RWPE2 (cell line): ENCODE results near the gene PRELID3B.

Source experiments
- ATAC-seq: fragments of 200-7000 bp; cut with Tn5 transposase; 3 replicates; pipeline ENCODE4 v1.9.1; 2021; ENCODE audit warnings: low read depth
- DNase-seq: peaks from one replicate; pipeline ENCODE4 v3.0.0-alpha.2; 2020; ENCODE audit warnings: low spot score
- H3K27ac ChIP-seq: fragments of 450-650 bp; 2 replicates; pipeline ENCODE4 v1.5.1; 2017; ENCODE audit warnings: mild to moderate bottlenecking; ENCODE audit not compliant: poor library complexity, severe bottlenecking
- H3K27me3 ChIP-seq: fragments of 250-450 bp; sonication (Bioruptor Pico); 2 replicates; pipeline ENCODE4 v1.5.1; 2021; ENCODE audit warnings: mild to moderate bottlenecking, moderate library complexity; ENCODE audit not compliant: insufficient read depth, poor library complexity, severe bottlenecking
- H3K36me3 ChIP-seq: fragments of 250-450 bp; sonication (Bioruptor Pico); 2 replicates; pipeline ENCODE4 v1.5.1; 2020; ENCODE audit warnings: low read depth, mild to moderate bottlenecking, moderate library complexity
- H3K4me1 ChIP-seq: fragments of 250-450 bp; sonication (Bioruptor Pico); 2 replicates; pipeline ENCODE4 v1.5.1; 2021; ENCODE audit warnings: mild to moderate bottlenecking, moderate library complexity; ENCODE audit not compliant: insufficient read depth, poor library complexity, severe bottlenecking
- H3K4me3 ChIP-seq: fragments of 250-450 bp; sonication (Bioruptor Pico); 2 replicates; pipeline ENCODE4 v1.5.1; 2021; ENCODE audit warnings: mild to moderate bottlenecking, moderate library complexity; ENCODE audit not compliant: severe bottlenecking
- H3K9me3 ChIP-seq: fragments of 250-450 bp; sonication (Bioruptor Pico); 2 replicates; pipeline ENCODE4 v1.5.1; 2021; ENCODE audit warnings: mild to moderate bottlenecking, moderate library complexity; ENCODE audit not compliant: severe bottlenecking
- CTCF ChIP-seq: fragments of 450-650 bp; IDR thresholded peaks from one replicate; pipeline ENCODE4 v1.5.1; 2017; ENCODE audit warnings: mild to moderate bottlenecking, moderate library complexity; ENCODE audit not compliant: poor library complexity, severe bottlenecking

PRELID3B gene

GRCh38 chr20:59006167-59006863 is 36.3 kb downstream of the PRELID3B start:
- no peaks in the 10 kb centered on the region for H3K9me3 ChIP-seq
- DNase-seq = peak; percentile 84
- H3K4me3 ChIP-seq = peak overlapping the region; percentile 73
- H3K27ac ChIP-seq = peak overlapping the region; percentile 66
- no peaks in the 10 kb centered on the region for H3K27me3 ChIP-seq
- H3K36me3 ChIP-seq = peaks cover 39% of the 10 kb centered on the region
- H3K4me1 ChIP-seq = peaks cover 15% of the 10 kb centered on the region
- ATAC-seq = peak; percentile 17
- peak; percentile 19 for TF ChIP-seq CTCF

GRCh38 chr20:59005523-59006166 is 36.9 kb downstream of the PRELID3B start:
- H3K4me3 ChIP-seq = peak overlapping the region; percentile 73
- TF ChIP-seq CTCF = no peak
- peak overlapping the region; percentile 66 for H3K27ac ChIP-seq
- ATAC-seq (no peak), DNase-seq (peak; percentile 69)
- H3K4me1 ChIP-seq = peaks cover 9% of the 10 kb centered on the region
- H3K9me3 ChIP-seq = no peaks in the 10 kb centered on the region
- peaks cover 45% of the 10 kb centered on the region for H3K36me3 ChIP-seq
- no peaks in the 10 kb centered on the region for H3K27me3 ChIP-seq

GRCh38 chr20:59004763-59005522 is 37.6 kb downstream of the PRELID3B start:
- Histone ChIP-seq H3K4me3 (no peak overlapping the region), H3K4me1 (peaks cover 4% of the 10 kb centered on the region), H3K36me3 (peaks cover 52% of the 10 kb centered on the region), H3K27ac (no peak overlapping the region), H3K27me3 (no peaks in the 10 kb centered on the region), H3K9me3 (no peaks in the 10 kb centered on the region)
- DNase-seq = peak; percentile 79
- no peak for ATAC-seq
- TF ChIP-seq CTCF = no peak

GRCh38 chr20:59004493-59004762 is 38.2 kb downstream of the PRELID3B start:
- DNase-seq = peak; percentile 82
- no peak overlapping the region for H3K4me3 ChIP-seq
- no peak for ATAC-seq
- TF ChIP-seq CTCF = no peak
- H3K9me3 ChIP-seq = no peaks in the 10 kb centered on the region
- H3K36me3 ChIP-seq = peaks cover 58% of the 10 kb centered on the region
- H3K27ac ChIP-seq = no peak overlapping the region
- no peaks in the 10 kb centered on the region for H3K27me3 ChIP-seq
- H3K4me1 ChIP-seq = peaks cover 4% of the 10 kb centered on the region
